Liver (tissue), 9 donors: ENCODE data around the gene NUB1. TPM values are rescaled to one million over a fixed set of nuclear protein-coding genes. Genes with fewer than 3 reads are reported as not detected.

Experiments used
- DNase-seq: peaks from one replicate; pipeline ENCODE4 v3.0.0-alpha.2; 2017; ENCODE audit warnings: low spot score
- H3K27ac ChIP-seq, 2 donors: one replicate each; pipeline ENCODE4 v1.7.0; 2013; ENCODE audit warnings: inconsistent platforms in 2 of 2, low read length in 2 of 2, control low read depth in 1 of 2, low read depth in 1 of 2, mild to moderate bottlenecking in 1 of 2
- H3K27me3 ChIP-seq, 4 donors: one replicate each; pipeline versions ENCODE4 v1.6.1 to v1.7.0; 2013; ENCODE audit warnings: low read length in 3 of 4, inconsistent platforms in 1 of 4, mild to moderate bottlenecking in 1 of 4, moderate library complexity in 1 of 4; ENCODE audit not compliant: control insufficient read depth in 4 of 4, insufficient read depth in 4 of 4
- H3K36me3 ChIP-seq, 4 donors: one replicate each; pipeline versions ENCODE4 v1.6.1 to v1.7.0; 2013; ENCODE audit warnings: low read length in 3 of 4, mild to moderate bottlenecking in 3 of 4, low read depth in 1 of 4, moderate library complexity in 1 of 4; ENCODE audit not compliant: control insufficient read depth in 4 of 4, insufficient read depth in 3 of 4
- H3K4me1 ChIP-seq, 4 donors: one replicate each; pipeline versions ENCODE4 v1.6.1 to v1.7.0; 2013; ENCODE audit warnings: low read length in 3 of 4, mild to moderate bottlenecking in 3 of 4, moderate library complexity in 1 of 4; ENCODE audit not compliant: control insufficient read depth in 4 of 4, insufficient read depth in 4 of 4
- H3K4me3 ChIP-seq, 3 donors: one replicate each; pipeline versions ENCODE4 v1.6.1 to v1.7.0; 2013; ENCODE audit warnings: low read length in 3 of 3, control low read depth in 1 of 3, low read depth in 1 of 3, mild to moderate bottlenecking in 1 of 3
- H3K9ac ChIP-seq, 2 donors: one replicate each; pipeline ENCODE4 v1.7.0; 2013; ENCODE audit warnings: low read length in 2 of 2, mild to moderate bottlenecking in 2 of 2, moderate library complexity in 2 of 2, control low read depth in 1 of 2, low read depth in 1 of 2
- H3K9me3 ChIP-seq, 4 donors: one replicate each; pipeline versions ENCODE4 v1.6.1 to v1.7.0; 2013; ENCODE audit warnings: low read length in 3 of 4; ENCODE audit not compliant: control insufficient read depth in 4 of 4
- ATF3 ChIP-seq: IDR thresholded peaks from 2 replicates; pipeline ENCODE4 v1.6.1; 2016; ENCODE audit warnings: antibody characterized with exemption
- EGR1 ChIP-seq, 2 donors: IDR thresholded peaks; 2 replicates each; pipeline ENCODE4 v1.6.1; 2016 to 2018; ENCODE audit warnings: antibody characterized with exemption in 2 of 2, low read depth in 2 of 2
- FOXA2 ChIP-seq: IDR thresholded peaks from 2 replicates; pipeline ENCODE4 v1.6.1; 2016; ENCODE audit warnings: antibody characterized with exemption
- HNF4A ChIP-seq, 2 donors: conservative IDR thresholded peaks; 2 replicates each; pipeline ENCODE4 v1.6.1; 2016; ENCODE audit warnings: antibody characterized with exemption in 2 of 2, mild to moderate bottlenecking in 2 of 2
- HNF4G ChIP-seq: IDR thresholded peaks from 2 replicates; pipeline ENCODE4 v1.6.1; 2016; ENCODE audit warnings: antibody characterized with exemption
- JUND ChIP-seq, 2 donors: IDR thresholded peaks; 2 replicates each; pipeline ENCODE4 v1.6.1; 2016; ENCODE audit warnings: antibody characterized with exemption in 2 of 2
- MAX ChIP-seq: IDR thresholded peaks from 2 replicates; pipeline ENCODE4 v1.6.1; 2016; ENCODE audit warnings: antibody characterized with exemption
- RAD21 ChIP-seq, 2 donors: IDR thresholded peaks; 2 replicates each; pipeline ENCODE4 v1.6.1; 2016; ENCODE audit warnings: antibody characterized with exemption in 2 of 2, mild to moderate bottlenecking in 2 of 2
- REST ChIP-seq: IDR thresholded peaks from 2 replicates; pipeline ENCODE4 v1.6.1; 2016; ENCODE audit warnings: antibody characterized with exemption, mild to moderate bottlenecking
- RXRA ChIP-seq, 2 donors: IDR thresholded peaks; 2 replicates each; pipeline ENCODE4 v1.6.1; 2017 to 2018; ENCODE audit warnings: antibody characterized with exemption in 2 of 2, mild to moderate bottlenecking in 1 of 2
- SP1 ChIP-seq: IDR thresholded peaks from 2 replicates; pipeline ENCODE4 v1.6.1; 2018; ENCODE audit warnings: antibody characterized with exemption, mild to moderate bottlenecking
- YY1 ChIP-seq: IDR thresholded peaks from 2 replicates; pipeline ENCODE4 v1.6.1; 2016; ENCODE audit warnings: antibody characterized with exemption, mild to moderate bottlenecking
- WGBS: extraction: QIAGEN DNeasy Blood & Tissue Kit; methylation state at CpG from one replicate; pipeline ENCODE4 v1.1.7; 2013; 5-methylcytosine and 5-hydroxymethylcytosine counted together
- polyA plus RNA-seq, 2 donors: library from polyadenylated mRNA; stranded (reverse) in 1 of 2; unstranded in 1 of 2; fragments of 200-250 nt in 1 of 2; fragments of >200 nt in 1 of 2; fragmentation: Nextera tagmentation in 1 of 2; extraction: Ambion mirVana in 1 of 2; gene quantifications; one replicate each; pipeline versions ENCODE4 v1.2.1 to v1.2.3, GENCODE V29; 2013 to 2015
- total RNA-seq, 2 donors: library from RNA; depleted of rRNA; stranded (reverse); fragments of >200 nt; gene quantifications; one replicate each; pipeline ENCODE4 v1.2.3, GENCODE V29; 2014
- donor health status: healthy.
- donor health status: healthy.
- donor health status: healthy.
- donor health status: healthy.
- donor health status: healthy.

Gene NUB1
- total and polyA plus RNA-seq, 4 donors: 14.0 to 27.9 (median 18.8) TPM

GRCh38 chr7:151406051-151406875 lies 64.7 kb downstream of the NUB1 start:
- Histone ChIP-seq H3K27ac (no peak overlapping the region), H3K9me3 (no peaks in the 10 kb centered on the region), H3K36me3 (no peaks in the 10 kb centered on the region), H3K9ac (no peak overlapping the region), H3K4me3 (no peak overlapping the region), H3K27me3 (peaks cover 0 to 2% (median under 1%) of the 10 kb centered on the region in 4 donors), H3K4me1 (peaks cover 14 to 31% (median 22%) of the 10 kb centered on the region in 4 donors)
- TF ChIP-seq MAX (no peak), RAD21 (IDR thresholded peaks at IDR 0.05) (no peak), YY1 (no peak), ATF3 (no peak), REST (no peak), JUND (IDR thresholded peaks at IDR 0.05) (no peak), RXRA (IDR thresholded peaks at IDR 0.05) (no peak), SP1 (no peak), FOXA2 (no peak)
- WGBS: 94% methylated on average over 24 of the region's 24 CpGs
- no peak for DNase-seq

- no peaks in the 10 kb centered on the region for H3K9me3 ChIP-seq
- H3K4me1 ChIP-seq: peaks cover 14 to 31% (median 22%) of the 10 kb centered on the region in 4 donors
- DNase-seq: no peak
- 94% methylated on average over 9 of the region's 9 CpGs for WGBS
- H3K36me3 ChIP-seq: no peaks in the 10 kb centered on the region
- peaks cover 0 to 2% (median under 1%) of the 10 kb centered on the region in 4 donors for H3K27me3 ChIP-seq
- no peak overlapping the region for H3K4me3 ChIP-seq
- TF ChIP-seq JUND (IDR thresholded peaks at IDR 0.05) (no peak), HNF4A (conservative IDR thresholded peaks at IDR 0.05) (no peak)
- H3K27ac ChIP-seq: no peak overlapping the region
- no peak overlapping the region for H3K9ac ChIP-seq
Observed at GRCh38 chr7:151406886-151407583, 65.4 kb downstream of the NUB1 start.

GRCh38 chr7:151408498-151408838 lies 66.9 kb downstream of the NUB1 start:
- H3K36me3 ChIP-seq: no peaks in the 10 kb centered on the region
- no peaks in the 10 kb centered on the region for H3K9me3 ChIP-seq
- TF ChIP-seq EGR1 (IDR thresholded peaks at IDR 0.05; ENCODE audit: low read depth in 2 of 2): no peak
- no peak for TF ChIP-seq FOXA2
- TF ChIP-seq YY1: no peak
- no peak for TF ChIP-seq RXRA (IDR thresholded peaks at IDR 0.05)
- TF ChIP-seq HNF4G: no peak
- no peak for TF ChIP-seq REST
- no peak for TF ChIP-seq MAX
- WGBS: 80% methylated on average over 7 of the region's 7 CpGs
- H3K9ac ChIP-seq: no peak overlapping the region
- H3K27ac ChIP-seq: no peak overlapping the region
- H3K4me1 ChIP-seq: peaks cover 14 to 31% (median 21%) of the 10 kb centered on the region in 4 donors
- no peak overlapping the region for H3K4me3 ChIP-seq
- no peak for DNase-seq
- peaks cover 0 to 2% (median under 1%) of the 10 kb centered on the region in 4 donors for H3K27me3 ChIP-seq
